ENCODE data around the gene SLC38A3. TPM values are rescaled to one million over a fixed set of nuclear protein-coding genes. Genes with fewer than 3 reads are reported as not detected.

Gene SLC38A3
- total and polyA plus RNA-seq, 2 donors (not counting 3 experiments of a cell fraction or from before 2014, with no cell fraction given): 0.60 to 1.1 TPM

DNA sequence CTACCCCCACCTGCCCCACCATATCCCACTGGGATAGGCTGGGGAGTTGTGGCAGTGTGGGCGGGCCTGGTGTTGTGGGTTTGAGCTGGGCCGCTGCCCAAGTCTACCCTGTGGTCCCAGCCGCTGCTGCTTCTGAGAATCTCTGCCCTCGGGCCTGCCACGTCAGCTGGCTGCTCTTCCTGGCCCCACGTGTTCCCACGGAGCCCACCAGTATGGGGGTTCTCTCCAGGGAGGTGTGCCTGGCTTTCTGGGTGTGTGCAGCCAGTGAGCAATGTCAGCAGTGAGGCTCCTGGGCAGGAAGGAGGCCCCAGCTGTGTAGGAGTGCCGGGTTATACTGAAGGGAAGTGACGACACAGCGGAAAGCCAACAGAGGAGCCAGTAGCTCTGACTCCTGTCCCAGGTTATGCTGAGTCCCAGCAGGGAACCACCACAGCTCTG, 41.5 kb downstream of the SLC38A3 start:
- no peaks in the 10 kb centered on the region for H3K9me1 ChIP-seq (replicated peaks; ENCODE audit: control insufficient read depth, extremely low read depth, insufficient read depth, low read length)
- peak; percentile 78 for DNase-seq (ENCODE audit: low read depth, low spot score)
- no peak overlapping the region for H2AFZ ChIP-seq (ENCODE audit: low read depth, low read length)
- dilution Hi-C loops (cut with MboI; ENCODE audit: extremely low pct_ligation_motif_present, low sequenced_read_pairs) (no loop called here), intact Hi-C loops (cut with micrococcal nuclease) (loop anchor here (1.0 to 2.0 kb wide), 5 partner anchors 8 to 27 kb away; no protein-coding TSS in a partner anchor)
- no peaks in the 10 kb centered on the region for H3K27me3 ChIP-seq (ENCODE audit: control insufficient read depth in 2 of 2, insufficient read depth in 2 of 2, low read length in 2 of 2)
- peak overlapping the region; percentile 86 for H3K27ac ChIP-seq (ENCODE audit: insufficient read depth, low read depth, low read length)
- peaks cover 90% of the 10 kb centered on the region for H3K4me1 ChIP-seq (ENCODE audit: control insufficient read depth, extremely low read depth, insufficient read depth, low read length)
- peaks cover 4 to 29% of the 10 kb centered on the region in 2 experiments for H3K36me3 ChIP-seq (ENCODE audit: control insufficient read depth in 2 of 2, extremely low read depth in 1 of 2, insufficient read depth in 2 of 2, low read length in 2 of 2)
- ChIA-PET POLR2A (interaction anchor here (0.8 to 1.9 kb wide), 5 partner anchors 10 to 82 kb away, joined by 3 to 14 read pairs (median 3); partner anchors contain the start of genes GNAI2, SEMA3B and TUSC2), CTCF (interaction anchor here (0.5 to 3.7 kb wide), 25 partner anchors 9 to 407 kb away, joined by 3 to 134 read pairs (median 6); partner anchors contain the start of genes GNAI2, GNAT1 and IFRD2)
- peak overlapping the region; percentile 32 for H3K4me2 ChIP-seq (ENCODE audit: insufficient read depth, low read length)
- no peaks in the 10 kb centered on the region for H3K9me3 ChIP-seq (replicated peaks; ENCODE audit: control insufficient read depth, insufficient read depth, low read length)
- H3K9ac ChIP-seq (replicated peaks; ENCODE audit: extremely low read depth, insufficient read depth, low read length): peak overlapping the region; percentile 56
- BruUV-seq (replicated peaks): no TSS peak
- peaks cover 91% of the 10 kb centered on the region for H3K79me2 ChIP-seq (ENCODE audit: control insufficient read depth, insufficient read depth, low read length)
- no peak overlapping the region for H3K4me3 ChIP-seq (replicated peaks in 1 of 3; ENCODE audit: insufficient read depth in 1 of 3, low read depth in 1 of 3, low read length in 3 of 3)
- TF ChIP-seq GATA2 (IDR thresholded peaks at IDR 0.05; ENCODE audit: insufficient read depth, insufficient read length, low read depth, low read length) (no peak), JUN (IDR thresholded peaks at IDR 0.05; ENCODE audit: borderline replicate concordance, insufficient read depth, insufficient read length, low read depth) (no peak), FOS (IDR thresholded peaks at IDR 0.05; ENCODE audit: borderline replicate concordance, insufficient read depth, low read length) (peak; percentile 10), MYC (IDR thresholded peaks at IDR 0.05; ENCODE audit: low read depth, low read length) (no peak)
- TF ChIP-seq, protein P1, sequence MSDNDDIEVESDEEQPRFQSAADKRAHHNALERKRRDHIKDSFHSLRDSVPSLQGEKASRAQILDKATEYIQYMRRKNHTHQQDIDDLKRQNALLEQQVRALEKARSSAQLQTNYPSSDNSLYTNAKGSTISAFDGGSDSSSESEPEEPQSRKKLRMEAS (IDR thresholded peaks at IDR 0.05; ENCODE audit: insufficient read depth, insufficient read length): peak; percentile 12
- no peak for FAIRE-seq
- no peaks in the 10 kb centered on the region for H4K20me1 ChIP-seq (replicated peaks; ENCODE audit: control insufficient read depth, extremely low read depth, insufficient read depth, low read length)

DNA sequence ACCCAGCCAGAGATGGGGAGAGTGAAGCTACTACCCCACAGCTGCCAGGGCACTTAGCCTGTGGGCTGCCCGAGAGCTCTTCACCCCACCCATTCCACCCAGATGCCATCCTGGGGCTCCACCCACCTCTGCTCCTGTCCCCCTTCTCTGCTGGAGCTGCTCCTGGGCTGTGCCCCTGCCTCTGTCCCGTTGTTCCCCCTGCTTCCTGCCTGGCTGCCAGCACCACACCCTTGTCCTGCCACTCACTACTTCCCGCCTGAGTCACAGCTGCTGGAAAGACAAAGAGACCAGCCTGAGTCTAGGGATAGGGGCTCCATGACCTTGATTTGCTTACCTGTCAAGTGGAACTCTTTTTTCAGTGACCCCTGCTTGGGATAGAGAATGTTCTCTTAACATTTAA, 43.3 kb downstream of the SLC38A3 start:
- DNase-seq (ENCODE audit: low read depth, low spot score): peak; percentile 77
- TF ChIP-seq MYC (IDR thresholded peaks at IDR 0.05; ENCODE audit: low read depth, low read length): peak; percentile 57
- TF ChIP-seq POLR2AphosphoS5 (IDR thresholded peaks at IDR 0.05; ENCODE audit: insufficient read depth, low read depth, low read length): peak; percentile 54
- TF ChIP-seq, protein P1 (IDR thresholded peaks at IDR 0.05; ENCODE audit: insufficient read depth, insufficient read length): no peak
- TF ChIP-seq FOS (IDR thresholded peaks at IDR 0.05; ENCODE audit: borderline replicate concordance, insufficient read depth, low read length): peak; percentile 79
- peak; percentile 22 for TF ChIP-seq JUN (IDR thresholded peaks at IDR 0.05; ENCODE audit: borderline replicate concordance, insufficient read depth, insufficient read length, low read depth)
- TF ChIP-seq POLR2A (IDR thresholded peaks at IDR 0.05; ENCODE audit: low read depth, low read length): peak; percentile 39
- TF ChIP-seq GATA2 (IDR thresholded peaks at IDR 0.05; ENCODE audit: insufficient read depth, insufficient read length, low read depth, low read length): no peak
- TF ChIP-seq, protein P2, sequence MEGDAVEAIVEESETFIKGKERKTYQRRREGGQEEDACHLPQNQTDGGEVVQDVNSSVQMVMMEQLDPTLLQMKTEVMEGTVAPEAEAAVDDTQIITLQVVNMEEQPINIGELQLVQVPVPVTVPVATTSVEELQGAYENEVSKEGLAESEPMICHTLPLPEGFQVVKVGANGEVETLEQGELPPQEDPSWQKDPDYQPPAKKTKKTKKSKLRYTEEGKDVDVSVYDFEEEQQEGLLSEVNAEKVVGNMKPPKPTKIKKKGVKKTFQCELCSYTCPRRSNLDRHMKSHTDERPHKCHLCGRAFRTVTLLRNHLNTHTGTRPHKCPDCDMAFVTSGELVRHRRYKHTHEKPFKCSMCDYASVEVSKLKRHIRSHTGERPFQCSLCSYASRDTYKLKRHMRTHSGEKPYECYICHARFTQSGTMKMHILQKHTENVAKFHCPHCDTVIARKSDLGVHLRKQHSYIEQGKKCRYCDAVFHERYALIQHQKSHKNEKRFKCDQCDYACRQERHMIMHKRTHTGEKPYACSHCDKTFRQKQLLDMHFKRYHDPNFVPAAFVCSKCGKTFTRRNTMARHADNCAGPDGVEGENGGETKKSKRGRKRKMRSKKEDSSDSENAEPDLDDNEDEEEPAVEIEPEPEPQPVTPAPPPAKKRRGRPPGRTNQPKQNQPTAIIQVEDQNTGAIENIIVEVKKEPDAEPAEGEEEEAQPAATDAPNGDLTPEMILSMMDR (IDR thresholded peaks at IDR 0.05; ENCODE audit: extremely low read depth in 1 of 2, insufficient read depth in 1 of 2, low read depth in 1 of 2, low read length in 2 of 2): no peak
- TF ChIP-seq EZH2 (IDR thresholded peaks at IDR 0.05; ENCODE audit: borderline replicate concordance, low read depth, low read length, severe bottlenecking): no peak
- peak overlapping the region; percentile 22 for H3K9ac ChIP-seq (replicated peaks; ENCODE audit: extremely low read depth, insufficient read depth, low read length)
- peak; percentile 98 for FAIRE-seq
- H3K27me3 ChIP-seq (ENCODE audit: control insufficient read depth in 2 of 2, insufficient read depth in 2 of 2, low read length in 2 of 2): no peaks in the 10 kb centered on the region
- H3K4me1 ChIP-seq (ENCODE audit: control insufficient read depth, extremely low read depth, insufficient read depth, low read length): peaks cover 86% of the 10 kb centered on the region
- H3K36me3 ChIP-seq (ENCODE audit: control insufficient read depth in 2 of 2, extremely low read depth in 1 of 2, insufficient read depth in 2 of 2, low read length in 2 of 2): peaks cover 6 to 41% of the 10 kb centered on the region in 2 experiments
- dilution Hi-C loops (cut with MboI; ENCODE audit: extremely low pct_ligation_motif_present, low sequenced_read_pairs) (no loop called here), intact Hi-C loops (cut with micrococcal nuclease) (no loop called here)
- peak overlapping the region; percentile 6 for H3K4me2 ChIP-seq (ENCODE audit: insufficient read depth, low read length)
- H3K27ac ChIP-seq (ENCODE audit: insufficient read depth, low read depth, low read length): peak overlapping the region; percentile 63
- H3K4me3 ChIP-seq (replicated peaks in 1 of 3; ENCODE audit: insufficient read depth in 1 of 3, low read depth in 1 of 3, low read length in 3 of 3): no peak overlapping the region
- POLR2A ChIA-PET: interaction anchor here (0.7 kb wide), 1 partner anchor 13 kb away, joined by 4 read pairs; the partner anchor contains the start of gene GNAI2
- CTCF ChIA-PET: interaction anchor here (1.4 to 3.7 kb wide), 5 partner anchors 8 to 85 kb away, joined by 4 to 134 read pairs (median 12); no protein-coding TSS in a partner anchor
- no peaks in the 10 kb centered on the region for H3K9me3 ChIP-seq (replicated peaks; ENCODE audit: control insufficient read depth, insufficient read depth, low read length)
- H3K79me2 ChIP-seq (ENCODE audit: control insufficient read depth, insufficient read depth, low read length): peaks cover 93% of the 10 kb centered on the region
- no peaks in the 10 kb centered on the region for H3K9me1 ChIP-seq (replicated peaks; ENCODE audit: control insufficient read depth, extremely low read depth, insufficient read depth, low read length)
- no peaks in the 10 kb centered on the region for H4K20me1 ChIP-seq (replicated peaks; ENCODE audit: control insufficient read depth, extremely low read depth, insufficient read depth, low read length)
- no peak overlapping the region for H2AFZ ChIP-seq (ENCODE audit: low read depth, low read length)
- BruUV-seq (replicated peaks): no TSS peak
